ENCODE measurements around the gene PKMYT1.

DNA sequence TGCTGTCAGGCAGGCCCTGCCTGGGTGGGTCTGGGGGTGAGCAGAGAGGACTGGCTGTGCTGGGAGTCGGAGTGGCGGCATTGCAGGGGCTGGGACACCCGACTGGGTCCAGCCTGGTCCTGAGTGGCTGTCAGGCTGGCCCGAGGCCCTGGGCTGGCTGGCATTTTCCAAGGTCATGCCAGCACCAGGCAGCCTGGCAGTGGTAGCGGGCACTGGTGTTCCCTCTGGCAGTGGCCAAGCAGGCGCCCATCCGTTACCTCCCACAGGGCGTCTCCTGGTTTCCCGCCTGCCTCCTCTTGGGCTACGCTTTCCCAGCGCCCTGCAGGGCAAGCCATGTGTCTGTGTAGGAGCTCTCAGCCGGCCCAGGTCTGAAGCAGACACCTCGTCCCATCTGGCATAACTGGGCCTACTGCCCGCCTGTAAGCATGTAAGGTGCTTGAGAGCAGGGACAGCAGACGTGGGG lies 5.7 kb upstream of the PKMYT1 start:
- TF ChIP-seq, protein P1, sequence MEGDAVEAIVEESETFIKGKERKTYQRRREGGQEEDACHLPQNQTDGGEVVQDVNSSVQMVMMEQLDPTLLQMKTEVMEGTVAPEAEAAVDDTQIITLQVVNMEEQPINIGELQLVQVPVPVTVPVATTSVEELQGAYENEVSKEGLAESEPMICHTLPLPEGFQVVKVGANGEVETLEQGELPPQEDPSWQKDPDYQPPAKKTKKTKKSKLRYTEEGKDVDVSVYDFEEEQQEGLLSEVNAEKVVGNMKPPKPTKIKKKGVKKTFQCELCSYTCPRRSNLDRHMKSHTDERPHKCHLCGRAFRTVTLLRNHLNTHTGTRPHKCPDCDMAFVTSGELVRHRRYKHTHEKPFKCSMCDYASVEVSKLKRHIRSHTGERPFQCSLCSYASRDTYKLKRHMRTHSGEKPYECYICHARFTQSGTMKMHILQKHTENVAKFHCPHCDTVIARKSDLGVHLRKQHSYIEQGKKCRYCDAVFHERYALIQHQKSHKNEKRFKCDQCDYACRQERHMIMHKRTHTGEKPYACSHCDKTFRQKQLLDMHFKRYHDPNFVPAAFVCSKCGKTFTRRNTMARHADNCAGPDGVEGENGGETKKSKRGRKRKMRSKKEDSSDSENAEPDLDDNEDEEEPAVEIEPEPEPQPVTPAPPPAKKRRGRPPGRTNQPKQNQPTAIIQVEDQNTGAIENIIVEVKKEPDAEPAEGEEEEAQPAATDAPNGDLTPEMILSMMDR (IDR thresholded peaks at IDR 0.05): no peak
- no peak for TF ChIP-seq EP300 (IDR thresholded peaks at IDR 0.05)
